Left lobe of liver (tissue), 2 donors: ENCODE results near the gene THY1. TPM values are rescaled to one million over a fixed set of nuclear protein-coding genes. Genes with fewer than 3 reads are reported as not detected.
A peak's percentile ranks its signal among the peaks of the same experiment; 100 is the strongest.

ENCODE experiments used
- ATAC-seq: fragments of 200-7000 bp; cut with Tn5 transposase; one replicate; pipeline ENCODE4 v1.9.1; 2020; ENCODE audit warnings: mild to moderate bottlenecking, moderate library complexity
- DNase-seq: peaks from one replicate; pipeline ENCODE4 v3.0.0-alpha.2; 2020; ENCODE audit warnings: low spot score
- total RNA-seq: library from RNA; stranded (reverse); gene quantifications from one replicate; pipeline ENCODE4 v1.2.1, GENCODE V29; 2021
- donor health status: DM: no; HTN: no; CAD: no; lungs with moderate emphysema.
- donor health status: DM: no; HTN: yes; CAD: no.

The THY1 gene
- total RNA-seq, 1 donor from 2014 or later: 0.96 TPM

DNA sequence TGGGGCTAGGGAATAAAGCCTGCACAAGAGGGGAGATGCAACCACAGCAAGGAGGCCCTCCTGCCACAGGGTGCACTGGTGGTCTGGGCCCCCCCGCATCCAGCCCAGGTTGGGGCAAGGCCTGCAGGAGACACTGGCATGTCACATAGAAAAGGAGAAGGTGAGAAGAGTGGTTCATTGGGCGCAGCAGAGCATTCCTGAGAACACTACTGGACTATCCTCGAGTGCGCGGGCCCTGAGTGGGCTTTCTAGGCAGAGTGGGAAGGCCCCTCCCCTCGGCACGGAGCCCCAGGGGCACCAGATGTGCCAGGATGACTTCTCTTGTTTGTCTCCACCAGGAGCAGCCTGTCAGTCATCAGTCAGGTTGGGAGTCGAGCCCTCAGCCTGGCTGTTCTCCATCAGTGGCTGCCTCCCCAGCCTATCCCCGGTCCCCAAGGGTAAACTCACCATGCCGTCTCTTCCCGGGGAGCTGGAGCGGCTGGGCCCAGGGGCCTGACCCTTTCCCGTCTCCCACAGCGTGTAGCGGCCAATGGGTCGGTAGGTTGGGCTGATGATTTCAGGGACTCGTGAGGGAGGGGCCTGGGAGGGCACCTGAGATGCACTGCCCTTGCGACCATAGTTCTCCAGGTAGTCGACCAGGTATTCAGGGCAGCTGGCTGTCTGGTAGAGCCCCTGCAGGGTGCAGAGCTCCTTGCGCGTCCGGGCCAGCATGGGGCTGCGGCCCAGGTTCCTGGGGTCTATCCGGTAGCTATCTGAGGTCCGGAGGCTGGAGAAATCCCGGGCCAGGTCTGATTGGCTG, 50.5 kb downstream of the THY1 start:
- DNase-seq (no peak), ATAC-seq (no peak)

DNA sequence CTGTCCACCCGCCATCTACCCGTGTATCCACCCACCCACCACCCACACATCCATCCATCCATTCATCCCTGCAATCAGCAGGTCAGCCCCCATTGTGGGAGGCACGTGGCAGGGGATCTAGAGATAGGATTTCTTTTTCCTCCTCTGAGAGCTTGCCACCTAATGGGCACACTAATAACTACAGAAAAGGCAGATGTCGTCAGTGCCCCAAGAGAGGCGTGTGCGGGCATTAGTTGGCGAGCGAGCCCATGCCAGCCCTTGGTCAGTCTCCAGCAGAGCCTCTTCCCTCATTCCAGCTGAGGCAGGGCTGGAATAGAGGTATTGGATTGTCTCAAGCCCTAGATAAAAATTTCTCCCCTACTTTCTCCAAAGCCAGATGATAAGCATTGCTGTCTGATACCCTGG, 51.2 kb downstream of the THY1 start:
- DNase-seq (no peak), ATAC-seq (no peak)

DNA sequence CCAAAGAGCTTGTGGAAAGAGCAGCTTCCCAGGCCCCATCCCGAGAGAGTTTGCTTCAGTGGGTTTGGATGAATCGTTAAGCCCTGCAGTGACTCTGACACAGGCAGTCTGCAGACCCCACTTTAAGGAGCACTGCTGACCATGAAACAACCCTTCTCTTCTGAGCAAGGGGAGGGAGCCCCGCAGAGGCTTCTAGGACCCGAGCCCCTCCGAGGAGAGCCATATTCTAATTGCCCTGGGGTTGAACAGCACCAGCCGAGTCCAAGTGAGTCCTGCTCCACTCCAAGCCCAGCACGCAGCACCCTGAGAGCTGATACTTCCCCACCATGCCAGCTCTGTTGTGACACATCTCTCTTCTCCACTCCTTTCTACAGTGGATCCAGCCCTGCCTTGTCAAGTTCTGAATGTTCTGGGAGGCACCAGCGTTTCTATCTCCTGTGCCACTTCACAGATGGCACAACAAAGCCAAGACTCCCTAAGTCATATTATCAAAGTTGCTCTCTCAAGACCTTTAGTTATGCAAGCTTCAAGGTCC, 51.8 kb downstream of the THY1 start:
- ATAC-seq (no peak), DNase-seq (no peak)

DNA sequence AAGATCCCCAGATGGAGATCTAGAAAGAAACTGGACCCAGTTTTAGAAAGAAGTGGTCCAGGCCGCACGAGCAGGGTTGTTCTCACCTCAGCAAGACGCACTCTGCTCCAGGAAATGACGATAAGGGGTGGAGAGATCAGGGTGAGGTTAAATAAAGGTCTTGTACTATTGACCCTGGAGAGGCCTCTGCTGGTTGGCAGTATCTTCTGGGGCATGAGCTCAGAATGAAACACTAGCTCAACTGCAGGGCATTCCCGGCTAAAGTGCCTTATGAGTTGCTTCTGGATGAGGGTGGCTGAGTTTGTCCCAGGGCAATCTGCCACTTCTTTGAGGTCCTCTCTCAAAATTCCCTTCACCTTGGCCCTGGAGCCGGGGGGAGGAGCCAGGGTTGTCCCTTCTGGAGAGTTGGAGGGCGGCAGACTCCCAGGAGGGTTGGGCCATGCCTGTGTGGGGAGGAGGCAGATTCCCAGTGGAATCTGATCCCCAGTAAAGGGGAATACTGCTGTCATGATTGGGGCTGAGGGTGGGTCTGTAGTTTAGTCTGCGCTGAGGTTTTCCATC, 52.4 kb downstream of the THY1 start:
- ATAC-seq (peak; percentile 62), DNase-seq (peak; percentile 82)

DNA sequence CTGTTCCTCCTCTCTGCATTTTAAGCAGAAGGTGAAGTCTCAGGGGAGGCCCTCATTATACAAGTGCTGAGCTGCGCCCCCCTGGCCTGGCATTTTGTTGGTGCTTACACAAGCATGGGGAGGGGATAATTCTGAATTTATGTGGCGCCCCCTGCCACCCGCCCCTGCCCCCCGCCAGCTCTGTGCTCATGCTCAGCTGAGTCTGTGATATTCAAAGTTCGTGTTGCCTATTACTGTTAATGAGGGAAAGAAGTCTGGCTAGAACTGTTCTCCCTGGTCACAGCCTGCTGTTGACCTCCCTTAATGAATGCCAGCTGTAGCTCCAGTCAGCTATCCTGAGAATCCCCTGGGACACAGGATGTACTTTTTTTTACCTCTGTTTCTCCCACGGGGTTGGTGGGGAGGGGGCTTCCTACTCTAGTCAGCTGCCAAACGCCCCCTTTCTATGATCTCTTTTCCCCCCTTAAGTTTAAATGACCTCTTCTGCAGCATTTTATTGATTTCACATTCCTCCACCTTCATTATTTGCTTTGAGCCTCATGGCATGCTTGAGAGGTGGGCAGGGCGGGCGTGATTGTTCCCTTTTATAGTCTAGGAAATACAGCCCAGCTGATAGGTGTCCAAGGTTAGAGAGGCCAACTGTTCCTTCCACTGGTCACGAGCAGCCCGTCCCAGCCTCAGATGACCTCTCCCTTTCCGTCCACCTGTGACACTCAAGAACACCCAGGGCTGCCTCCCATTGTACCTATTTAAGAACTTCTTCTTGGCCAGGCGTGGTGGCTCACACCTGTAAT, 53.6 kb downstream of the THY1 start:
- DNase-seq (peak; percentile 77), ATAC-seq (peak; percentile 18)

DNA sequence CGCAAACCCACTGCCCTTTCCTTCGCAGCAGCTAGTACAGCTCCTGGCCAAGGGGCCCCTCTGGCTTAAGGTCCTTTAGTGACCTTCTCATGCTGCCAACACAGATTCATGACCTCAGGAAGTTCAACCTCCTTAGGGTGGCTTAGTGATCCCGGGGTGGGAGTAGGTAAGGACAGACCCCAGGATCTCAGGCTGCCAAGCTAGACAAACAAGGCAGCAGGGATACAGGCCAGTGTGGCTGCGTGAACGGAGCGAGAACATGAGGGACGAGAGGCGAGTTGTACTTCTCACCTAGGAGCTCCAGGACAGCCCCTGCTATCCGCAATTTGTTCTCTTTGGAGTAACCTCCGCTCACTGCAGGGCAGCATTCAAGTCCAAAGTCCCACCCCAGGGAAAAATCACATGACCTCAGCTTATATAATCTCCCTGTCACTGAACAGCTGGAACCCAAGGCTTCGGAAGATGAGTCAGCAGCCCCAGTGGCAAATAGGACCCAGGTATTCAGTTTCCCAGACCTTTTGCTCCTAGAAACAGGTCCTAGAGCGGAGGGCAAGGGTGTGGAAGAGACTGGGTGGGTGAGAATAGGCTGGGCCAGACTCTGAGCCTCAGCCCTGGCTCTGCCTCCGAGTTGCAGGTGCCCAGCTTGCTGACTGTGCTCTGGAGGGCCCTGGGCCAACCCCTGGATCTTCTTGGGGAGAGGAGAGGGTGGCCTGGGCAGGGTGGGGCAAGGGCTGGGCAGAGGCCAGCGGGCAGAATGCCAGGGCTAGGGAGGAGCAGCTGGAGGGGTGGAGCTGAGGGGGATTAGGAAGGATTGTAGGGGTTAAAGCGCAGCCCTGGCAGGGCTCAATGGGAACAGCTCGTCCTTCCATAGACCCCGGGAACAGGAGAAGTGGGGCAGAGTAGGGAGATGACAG, 54.6 kb downstream of the THY1 start:
- ATAC-seq: peak; percentile 45

DNA sequence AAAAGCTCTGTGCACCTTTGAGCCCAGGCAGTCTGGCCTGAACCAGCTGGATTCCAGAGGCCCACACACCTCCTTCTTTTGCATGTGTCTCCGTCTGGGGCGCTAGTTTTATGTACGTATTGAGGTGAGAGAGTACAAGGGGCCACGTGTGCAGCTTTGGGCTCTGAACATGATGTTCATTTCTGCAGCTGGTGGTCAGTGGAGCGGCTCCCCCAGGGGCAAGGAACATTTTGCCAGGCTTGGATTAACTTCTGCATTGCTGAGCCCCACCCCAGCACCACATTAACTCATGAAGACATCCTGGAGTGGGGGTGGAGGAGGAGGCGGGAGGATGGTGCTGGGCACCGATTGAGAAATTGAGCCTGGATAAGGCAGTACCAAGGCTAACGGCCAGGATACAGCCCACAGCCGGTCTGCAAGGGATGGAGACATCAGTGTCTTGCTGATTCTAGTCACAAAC, 55.3 kb downstream of the THY1 start:
- no peak for ATAC-seq
- DNase-seq: no peak

More for the DNA sequence above, 54.6 kb downstream of the THY1 start:
- DNase-seq: peak; percentile 90

Other genes with a start within 250 kb of the THY1 start
- 0.25 TPM for gene NHERF4, start 237.7 kb downstream of the THY1 start, total RNA-seq
- gene CBL, start 216.8 kb downstream of the THY1 start, total RNA-seq: 3.2 TPM
- 1.5 TPM for gene MCAM, start 106.0 kb downstream of the THY1 start, total RNA-seq
- 15.0 TPM for gene RNF26, start 88.6 kb downstream of the THY1 start, total RNA-seq
- 4.7 TPM for gene C1QTNF5, start 82.3 kb downstream of the THY1 start, total RNA-seq
- gene MFRP, start 76.5 kb downstream of the THY1 start, total RNA-seq: not detected
- gene USP2, start 41.5 kb downstream of the THY1 start, total RNA-seq: 10.9 TPM